ENCODE results near the gene NPW. TPM values are rescaled to one million over a fixed set of nuclear protein-coding genes. Genes with fewer than 3 reads are reported as not detected.

Gene NPW
- total RNA-seq, 2 experiments from 2014 or later: 0.85 to 3.7 TPM

GRCh38 chr16:2047330-2048115, 27.9 kb downstream of the NPW start, which contains the start of the genes NTHL1 and TSC2:
TSS of gene NTHL1 (minus strand) at chr16:2047834. CDS start at chr16:2047823, 11 bp downstream.
TSS of gene TSC2 (plus strand) at chr16:2047985. CDS start at chr16:2048616, 631 bp downstream.
- POLR2A ChIA-PET: interaction anchor here (1.0 to 1.4 kb wide), 2 partner anchors 55 to 107 kb away, joined by 3 to 4 read pairs; no protein-coding TSS in a partner anchor
- Histone ChIP-seq H2AFZ (ENCODE audit: low read length) (peak within 1 kb of the TSS; percentile 79), H3K9me3 (ENCODE audit: low read length) (no peaks in the 10 kb centered on the region), H3K9me2 (ENCODE audit: insufficient read depth, low read length) (no peaks in the 10 kb centered on the region), H3K4me2 (ENCODE audit: low read length) (peak within 1 kb of the TSS; percentile 97), H3K4me3 (ENCODE audit: low read depth, low read length, poor library complexity, severe bottlenecking) (peak within 1 kb of the TSS; percentile 99), H4K20me1 (ENCODE audit: insufficient read depth, low read length) (no peaks in the 10 kb centered on the region; the same call in 1 of the 2 replicates), H3K36me3 (ENCODE audit: insufficient read depth, low read length) (peaks cover 27% of the 10 kb centered on the region; the same call in 1 of the 2 replicates), H3K27ac (ENCODE audit: low read depth, low read length, poor library complexity, severe bottlenecking) (peak within 1 kb of the TSS; percentile 32), H3K79me2 (ENCODE audit: insufficient read depth, low read depth, low read length) (peaks cover 12% of the 10 kb centered on the region; the same call in 1 of the 2 replicates), H3K4me1 (ENCODE audit: insufficient read depth, low read length, poor library complexity, severe bottlenecking) (peaks cover 20% of the 10 kb centered on the region)
- peak; percentile 97 for DNase-seq (ENCODE audit: low spot score)
- CTCF ChIA-PET (ENCODE audit: unreplicated experiment): no interaction called here
- no TSS peak for BruUV-seq (replicated peaks)
- intact Hi-C loops (cut with micrococcal nuclease; ENCODE audit: unreplicated experiment): loop anchor here (2.0 kb wide), 1 partner anchor 25 kb away; no protein-coding TSS in a partner anchor
- TF ChIP-seq EZH2phosphoT487 (IDR thresholded peaks at IDR 0.05; ENCODE audit: borderline replicate concordance, low read depth, low read length): no peak
- TF ChIP-seq, protein P1, sequence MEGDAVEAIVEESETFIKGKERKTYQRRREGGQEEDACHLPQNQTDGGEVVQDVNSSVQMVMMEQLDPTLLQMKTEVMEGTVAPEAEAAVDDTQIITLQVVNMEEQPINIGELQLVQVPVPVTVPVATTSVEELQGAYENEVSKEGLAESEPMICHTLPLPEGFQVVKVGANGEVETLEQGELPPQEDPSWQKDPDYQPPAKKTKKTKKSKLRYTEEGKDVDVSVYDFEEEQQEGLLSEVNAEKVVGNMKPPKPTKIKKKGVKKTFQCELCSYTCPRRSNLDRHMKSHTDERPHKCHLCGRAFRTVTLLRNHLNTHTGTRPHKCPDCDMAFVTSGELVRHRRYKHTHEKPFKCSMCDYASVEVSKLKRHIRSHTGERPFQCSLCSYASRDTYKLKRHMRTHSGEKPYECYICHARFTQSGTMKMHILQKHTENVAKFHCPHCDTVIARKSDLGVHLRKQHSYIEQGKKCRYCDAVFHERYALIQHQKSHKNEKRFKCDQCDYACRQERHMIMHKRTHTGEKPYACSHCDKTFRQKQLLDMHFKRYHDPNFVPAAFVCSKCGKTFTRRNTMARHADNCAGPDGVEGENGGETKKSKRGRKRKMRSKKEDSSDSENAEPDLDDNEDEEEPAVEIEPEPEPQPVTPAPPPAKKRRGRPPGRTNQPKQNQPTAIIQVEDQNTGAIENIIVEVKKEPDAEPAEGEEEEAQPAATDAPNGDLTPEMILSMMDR (conservative IDR thresholded peaks at IDR 0.05; ENCODE audit: low read length): peak; percentile 54

DNA sequence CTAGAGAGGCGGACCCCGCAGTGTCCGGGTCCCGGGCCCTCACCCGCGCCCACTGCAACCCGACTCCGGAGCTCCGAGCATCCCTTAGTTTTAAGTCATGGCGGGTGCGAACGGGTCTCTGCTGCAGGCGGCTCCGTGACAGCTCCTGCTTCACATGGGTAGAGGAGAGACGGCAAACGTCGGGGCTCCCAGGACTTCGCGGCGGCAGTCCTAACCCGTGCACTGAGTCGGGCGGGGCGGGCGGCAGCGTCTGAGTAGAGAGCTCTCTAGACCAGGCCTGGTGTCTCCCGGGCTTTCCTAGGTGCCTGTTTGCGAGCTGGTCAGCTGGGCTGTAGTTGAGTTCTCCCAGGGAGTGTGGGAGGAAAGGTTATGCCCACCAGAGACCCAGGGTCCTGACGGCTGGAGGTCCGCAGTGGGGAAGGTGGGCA, 28.5 kb downstream of the NPW start:
- peak overlapping the region; percentile 99 for H3K4me3 ChIP-seq (ENCODE audit: low read depth, low read length, poor library complexity, severe bottlenecking)
- H3K79me2 ChIP-seq (ENCODE audit: insufficient read depth, low read depth, low read length): peaks cover 12% of the 10 kb centered on the region; the same call in 1 of the 2 replicates
- peak overlapping the region; percentile 79 for H2AFZ ChIP-seq (ENCODE audit: low read length)
- DNase-seq (ENCODE audit: low spot score): no peak
- peaks cover 20% of the 10 kb centered on the region for H3K4me1 ChIP-seq (ENCODE audit: insufficient read depth, low read length, poor library complexity, severe bottlenecking)
- no peaks in the 10 kb centered on the region for H3K9me3 ChIP-seq (ENCODE audit: low read length)
- TSS peak; percentile 72 for BruUV-seq (replicated peaks)
- intact Hi-C loops (cut with micrococcal nuclease; ENCODE audit: unreplicated experiment): no loop called here
- ChIA-PET CTCF (ENCODE audit: unreplicated experiment) (no interaction called here), POLR2A (interaction anchor here (1.0 kb wide), 1 partner anchor 106 kb away, joined by 3 read pairs; no protein-coding TSS in a partner anchor)
- H3K4me2 ChIP-seq (ENCODE audit: low read length): peak overlapping the region; percentile 94
- no peaks in the 10 kb centered on the region; the same call in 1 of the 2 replicates for H4K20me1 ChIP-seq (ENCODE audit: insufficient read depth, low read length)
- peaks cover 31% of the 10 kb centered on the region; the same call in 1 of the 2 replicates for H3K36me3 ChIP-seq (ENCODE audit: insufficient read depth, low read length)
- no peaks in the 10 kb centered on the region for H3K9me2 ChIP-seq (ENCODE audit: insufficient read depth, low read length)
- no peak overlapping the region for H3K27ac ChIP-seq (ENCODE audit: low read depth, low read length, poor library complexity, severe bottlenecking)
- TF ChIP-seq EZH2phosphoT487 (IDR thresholded peaks at IDR 0.05; ENCODE audit: borderline replicate concordance, low read depth, low read length): no peak
- TF ChIP-seq, protein P1 (conservative IDR thresholded peaks at IDR 0.05; ENCODE audit: low read length): no peak

Measured in OCI-LY7 (cell line).